GM12878 (cell line): ENCODE data around the gene STARD13. TPM values are rescaled to one million over a fixed set of nuclear protein-coding genes. Genes with fewer than 3 reads are reported as not detected.

ENCODE experiments used
- ATAC-seq: fragments of 200-7000 bp; cut with Tn5 transposase; 3 replicates; pipeline ENCODE4 v1.9.1; 2020; ENCODE audit warnings: mild to moderate bottlenecking, moderate library complexity
- BruUV-seq: library from RNA; stranded (reverse); fragments of 400-500 nt; replicated peaks from 2 replicates; lab custom pipeline; 2021; lab: Mats Ljungman, UMichigan
- CTCF ChIA-PET: fragments of 300-600 bp; sonication (Branson Sonifier 250); formaldehyde crosslinking; extraction: SDS; loops from one replicate; lab custom pipeline; 2021; ENCODE audit warnings: inconsistent platforms; lab: Yijun Ruan, JAX
- POLR2A ChIA-PET: fragments of 350-600 bp; formaldehyde crosslinking; extraction: SDS; loops from one replicate; lab custom pipeline; 2021; ENCODE audit warnings: inconsistent platforms; lab: Charles Lee
- RAD21 ChIA-PET: fragments of 300-600 bp; sonication (Branson Sonifier 250); formaldehyde crosslinking; loops from one replicate; lab custom pipeline; 2023; ENCODE audit warnings: antibody characterized with exemption; ENCODE audit not compliant: unreplicated experiment; lab: Charles Lee
- SMC1A ChIA-PET: fragments of 300-600 bp; sonication (Branson Sonifier 250); formaldehyde crosslinking; loops from one replicate; lab custom pipeline; 2023; ENCODE audit not compliant: unreplicated experiment, uncharacterized antibody; lab: Charles Lee
- DNase-seq: peaks from one replicate; pipeline ENCODE4 v3.0.0-alpha.2; 2011; ENCODE audit warnings: low read depth, low spot score
- FAIRE-seq: peaks from 3 replicates; lab custom pipeline; 2011; peaks lifted over from hg19 to GRCh38; lab: Jason Lieb, UNC
- H2AFZ ChIP-seq: 2 replicates; pipeline ENCODE4 v1.6.0; 2011; ENCODE audit warnings: low read depth, low read length, control low read depth; ENCODE audit not compliant: control insufficient read depth
- H3K27ac ChIP-seq: 2 replicates; pipeline ENCODE4 v1.5.1; 2011; ENCODE audit warnings: control low read depth; ENCODE audit not compliant: control insufficient read depth, insufficient read depth
- H3K27me3 ChIP-seq, 2 experiments: replicated peaks in 1 of 2; 2 replicates each; pipeline versions ENCODE4 v1.6.0 to v1.6.1; 2011; ENCODE audit warnings: low read length in 1 of 2; ENCODE audit not compliant: control insufficient read depth in 2 of 2, insufficient read depth in 2 of 2
- H3K36me3 ChIP-seq, 2 experiments: 2 replicates each; pipeline ENCODE4 v1.5.1; 2011; ENCODE audit warnings: low read length in 1 of 2; ENCODE audit not compliant: control insufficient read depth in 2 of 2, insufficient read depth in 2 of 2
- H3K4me1 ChIP-seq: 2 replicates; pipeline ENCODE4 v1.6.1; 2011; ENCODE audit warnings: mild to moderate bottlenecking, low read length, moderate library complexity, mixed read lengths; ENCODE audit not compliant: control insufficient read depth, insufficient read depth
- H3K4me2 ChIP-seq: 2 replicates; pipeline ENCODE4 v1.6.0; 2011; ENCODE audit warnings: control low read depth; ENCODE audit not compliant: control insufficient read depth, insufficient read depth
- H3K4me3 ChIP-seq: fragments of 200-600 bp; sonication (generic); 2 replicates; pipeline ENCODE4 v1.5.1; 2016
- H3K79me2 ChIP-seq: 2 replicates; pipeline ENCODE4 v1.6.0; 2011; ENCODE audit warnings: low read length; ENCODE audit not compliant: control insufficient read depth, insufficient read depth
- H3K9ac ChIP-seq: 2 replicates; pipeline ENCODE4 v1.8.0; 2011; ENCODE audit warnings: low read length, control low read depth, mixed read lengths; ENCODE audit not compliant: control insufficient read depth, insufficient read depth
- H3K9me3 ChIP-seq: replicated peaks from 3 replicates; pipeline ENCODE4 v1.5.1; 2011; ENCODE audit warnings: mild to moderate bottlenecking, low read length; ENCODE audit not compliant: control insufficient read depth, insufficient read depth
- H4K20me1 ChIP-seq: 2 replicates; pipeline ENCODE4 v1.6.0; 2011; ENCODE audit not compliant: control insufficient read depth, insufficient read depth
- ATF3 ChIP-seq: IDR thresholded peaks from 2 replicates; pipeline ENCODE4 v1.6.1; 2011; ENCODE audit warnings: low read depth, mild to moderate bottlenecking, low read length, moderate library complexity, borderline replicate concordance; ENCODE audit errors: extremely low read depth
- CBX5 ChIP-seq: sonication (generic); IDR thresholded peaks from 2 replicates; pipeline ENCODE4 v1.6.1; 2016; ENCODE audit warnings: low read depth, moderate library complexity, mild to moderate bottlenecking, inconsistent platforms
- DPF2 ChIP-seq: fragments of 450-650 bp; IDR thresholded peaks from 2 replicates; pipeline ENCODE4 v1.6.1; 2017; ENCODE audit warnings: mild to moderate bottlenecking
- FOXK2 ChIP-seq: fragments of 450-650 bp; IDR thresholded peaks from 2 replicates; pipeline ENCODE4 v1.6.1; 2017; ENCODE audit warnings: mild to moderate bottlenecking, moderate library complexity
- KDM1A ChIP-seq: fragments of 200-600 bp; sonication (generic); IDR thresholded peaks from 2 replicates; pipeline ENCODE4 v1.6.1; 2016; ENCODE audit warnings: borderline replicate concordance
- MEF2B ChIP-seq: fragments of 450-650 bp; IDR thresholded peaks from 2 replicates; pipeline ENCODE4 v1.6.1; 2018; ENCODE audit warnings: mild to moderate bottlenecking, moderate library complexity; ENCODE audit not compliant: partially characterized antibody, poor library complexity, severe bottlenecking
- MXI1 ChIP-seq: fragments of 150-350 bp; IDR thresholded peaks from 2 replicates; pipeline ENCODE4 v1.6.1; 2011; ENCODE audit warnings: low read depth, mild to moderate bottlenecking, inconsistent platforms, low read length, improper control_type of control experiment
- NFIC ChIP-seq: IDR thresholded peaks from 2 replicates; pipeline ENCODE4 v1.6.1; 2012; ENCODE audit warnings: low read depth, mild to moderate bottlenecking, inconsistent platforms, low read length, moderate library complexity
- NFYA ChIP-seq: IDR thresholded peaks from 2 replicates; pipeline ENCODE4 v1.6.1; 2011; ENCODE audit warnings: low read depth, mild to moderate bottlenecking, low read length, improper control_type of control experiment, borderline replicate concordance
- NKRF ChIP-seq: fragments of 450-650 bp; conservative IDR thresholded peaks from 2 replicates; pipeline ENCODE4 v1.6.1; 2017; ENCODE audit warnings: mild to moderate bottlenecking, moderate library complexity
- SRF ChIP-seq, 2 experiments: IDR thresholded peaks; 2 replicates each; pipeline ENCODE4 v1.6.1; 2011; ENCODE audit warnings: low read depth in 2 of 2, low read length in 2 of 2, mild to moderate bottlenecking in 1 of 2, moderate library complexity in 1 of 2
- TBL1XR1 ChIP-seq: IDR thresholded peaks from 2 replicates; pipeline ENCODE4 v1.6.1; 2012; ENCODE audit warnings: low read depth, low read length, improper control_type of control experiment
- WRNIP1 ChIP-seq: IDR thresholded peaks from 2 replicates; pipeline ENCODE4 v1.6.1; 2011; ENCODE audit warnings: low read depth, low read length, improper control_type of control experiment, borderline replicate concordance
- WGBS: methylation state at CpG from one replicate; pipeline ENCODE4 v1.1.6; 2016; ENCODE audit warnings: low lambda C conversion rate; ENCODE audit not compliant: insufficient replicate concordance, insufficient coverage; ENCODE audit errors: missing lambda C conversion rate; 5-methylcytosine and 5-hydroxymethylcytosine counted together
- in situ Hi-C: fragments of 300-500 bp; cut with MboI; formaldehyde crosslinking; loops from 9 replicates; pipeline ENCODE4 v1.14.3; 2018; ENCODE audit warnings: mixed read lengths
- intact Hi-C: fragments of 100-400 bp; cut with micrococcal nuclease; formaldehyde crosslinking; loops from one replicate; pipeline ENCODE4 v1.14.2; 2022; ENCODE audit not compliant: unreplicated experiment
- polyA plus RNA-seq, 11 experiments: library from polyadenylated mRNA; depleted of rRNA in 4 of 11; unstranded in 6 of 11; stranded (reverse) in 5 of 11; fragments of >200 nt; fragmentation: Nextera tagmentation in 4 of 11; fragmentation: Illumina TruSeq in 1 of 11; extraction: Ambion mirVana in 4 of 11; extraction: Trizol in 1 of 11; gene quantifications; 1 replicate in 1 of 11; 2 replicates in 10 of 11; pipeline versions ENCODE4 v1.2.1 to v1.2.3, GENCODE V29; 2011 to 2016; ENCODE audit warnings: inconsistent platforms in 2 of 11, missing spikeins in 2 of 11, low read depth in 1 of 11
- total RNA-seq, 4 experiments: library from RNA; depleted of rRNA in 3 of 4; stranded (reverse); fragments of >200 nt in 3 of 4; fragmentation: Illumina TruSeq in 1 of 4; extraction: Trizol in 1 of 4; gene quantifications; 2 replicates each; pipeline versions ENCODE4 v1.2.1 to v1.2.3, GENCODE V29; 2013 to 2021
- TF ChIP-seq, protein P1 (sequence below), 3 experiments: IDR thresholded peaks in 2 of 3; conservative IDR thresholded peaks in 1 of 3; 2 replicates each; pipeline ENCODE4 v1.5.1; 2011; ENCODE audit warnings: low read depth in 3 of 3, low read length in 3 of 3, mild to moderate bottlenecking in 3 of 3, control low read depth in 2 of 3, moderate library complexity in 2 of 3, inconsistent platforms in 1 of 3, mixed read lengths in 1 of 3; ENCODE audit not compliant: control insufficient read depth in 2 of 3, insufficient read depth in 1 of 3; ENCODE audit errors: extremely low read depth in 1 of 3
- TF ChIP-seq, protein P2 (sequence below): IDR thresholded peaks from 2 replicates; pipeline ENCODE4 v1.6.1; 2012; ENCODE audit warnings: low read depth, low read length, improper control_type of control experiment
- TF ChIP-seq, protein P3 (sequence below): fragments of 450-650 bp; IDR thresholded peaks from 2 replicates; pipeline ENCODE4 v1.6.1; 2017; ENCODE audit warnings: mild to moderate bottlenecking, low read depth, inconsistent platforms; ENCODE audit not compliant: poor library complexity, severe bottlenecking

The STARD13 gene
- total and polyA plus RNA-seq, 10 of the 15 experiments (the other 5 are each of a cell fraction or from before 2014, with no cell fraction given) = 4.0 to 41.6 (median 10.1) TPM

- no peak overlapping the region for H3K4me3 ChIP-seq
- peak overlapping the region; percentile 65 for H3K4me2 ChIP-seq
- peaks cover 3% of the 10 kb centered on the region; the same call in 1 of the 2 replicates for H3K79me2 ChIP-seq
- ChIA-PET RAD21 (interaction anchor here (0.6 to 9.9 kb wide), 13 partner anchors 10 to 389 kb away, joined by 3 to 231 read pairs (median 8); no protein-coding TSS in a partner anchor), SMC1A (interaction anchor here (0.9 to 20.2 kb wide), 11 partner anchors 10 to 573 kb away, joined by 3 to 832 read pairs (median 7); no protein-coding TSS in a partner anchor), POLR2A (interaction anchor here (0.7 to 12.2 kb wide), 7 partner anchors 11 to 414 kb away, joined by 3 to 343 read pairs (median 6); no protein-coding TSS in a partner anchor), CTCF (interaction anchor here (1.0 to 5.5 kb wide), 10 partner anchors 16 to 563 kb away, joined by 3 to 36 read pairs (median 4); no protein-coding TSS in a partner anchor)
- H3K9me3 ChIP-seq = peaks cover 12% of the 10 kb centered on the region
- BruUV-seq = no TSS peak
- FAIRE-seq (peak; percentile 73), ATAC-seq (peak; percentile 46), DNase-seq (peak; percentile 73)
- H2AFZ ChIP-seq = peak overlapping the region; percentile 9; the same call in 1 of the 2 replicates
- H3K27me3 ChIP-seq = no peaks in the 10 kb centered on the region
- in situ Hi-C loops (no loop called here), intact Hi-C loops (no loop called here)
- WGBS = 0% methylated on average over 5 of the region's 5 CpGs
- no peaks in the 10 kb centered on the region for H4K20me1 ChIP-seq
- H3K36me3 ChIP-seq = peaks cover 4 to 7% of the 10 kb centered on the region in 2 experiments; a peak in 3 of 4 replicates
- peak overlapping the region; percentile 98 for H3K27ac ChIP-seq
- H3K9ac ChIP-seq = peak overlapping the region; percentile 51; the same call in 1 of the 2 replicates
- peaks cover 44% of the 10 kb centered on the region for H3K4me1 ChIP-seq
- no peak for TF ChIP-seq KDM1A
- no peak for TF ChIP-seq ATF3
- no peak for TF ChIP-seq NKRF
- TF ChIP-seq, protein P1, sequence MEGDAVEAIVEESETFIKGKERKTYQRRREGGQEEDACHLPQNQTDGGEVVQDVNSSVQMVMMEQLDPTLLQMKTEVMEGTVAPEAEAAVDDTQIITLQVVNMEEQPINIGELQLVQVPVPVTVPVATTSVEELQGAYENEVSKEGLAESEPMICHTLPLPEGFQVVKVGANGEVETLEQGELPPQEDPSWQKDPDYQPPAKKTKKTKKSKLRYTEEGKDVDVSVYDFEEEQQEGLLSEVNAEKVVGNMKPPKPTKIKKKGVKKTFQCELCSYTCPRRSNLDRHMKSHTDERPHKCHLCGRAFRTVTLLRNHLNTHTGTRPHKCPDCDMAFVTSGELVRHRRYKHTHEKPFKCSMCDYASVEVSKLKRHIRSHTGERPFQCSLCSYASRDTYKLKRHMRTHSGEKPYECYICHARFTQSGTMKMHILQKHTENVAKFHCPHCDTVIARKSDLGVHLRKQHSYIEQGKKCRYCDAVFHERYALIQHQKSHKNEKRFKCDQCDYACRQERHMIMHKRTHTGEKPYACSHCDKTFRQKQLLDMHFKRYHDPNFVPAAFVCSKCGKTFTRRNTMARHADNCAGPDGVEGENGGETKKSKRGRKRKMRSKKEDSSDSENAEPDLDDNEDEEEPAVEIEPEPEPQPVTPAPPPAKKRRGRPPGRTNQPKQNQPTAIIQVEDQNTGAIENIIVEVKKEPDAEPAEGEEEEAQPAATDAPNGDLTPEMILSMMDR (IDR thresholded peaks at IDR 0.05 in 2 of 3, conservative IDR thresholded peaks at IDR 0.05 in 1 of 3; ENCODE audit: control insufficient read depth in 2 of 3, extremely low read depth in 1 of 3, insufficient read depth in 1 of 3, low read depth in 3 of 3, low read length in 3 of 3) = 0 out of 6 replicates have a peak, but pooled peaks of 1 of the 3 experiments have one; percentile 16
- TF ChIP-seq TBL1XR1 = 0 out of 2 replicates have a peak, but pooled peaks have one; percentile 26
- TF ChIP-seq CBX5 = no peak
- no peak for TF ChIP-seq FOXK2
- no peak for TF ChIP-seq SRF (IDR thresholded peaks at IDR 0.05; ENCODE audit: low read depth in 2 of 2, low read length in 2 of 2)
- TF ChIP-seq, protein P2, sequence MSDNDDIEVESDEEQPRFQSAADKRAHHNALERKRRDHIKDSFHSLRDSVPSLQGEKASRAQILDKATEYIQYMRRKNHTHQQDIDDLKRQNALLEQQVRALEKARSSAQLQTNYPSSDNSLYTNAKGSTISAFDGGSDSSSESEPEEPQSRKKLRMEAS = no peak
- no peak for TF ChIP-seq NFYA
- peak; percentile 56; the same call in 1 of the 2 replicates for TF ChIP-seq NFIC
- TF ChIP-seq MEF2B = peak; percentile 95
- no peak for TF ChIP-seq DPF2
- TF ChIP-seq WRNIP1 = no peak
- peak; percentile 18; the same call in 1 of the 2 replicates for TF ChIP-seq MXI1
- TF ChIP-seq, protein P3, sequence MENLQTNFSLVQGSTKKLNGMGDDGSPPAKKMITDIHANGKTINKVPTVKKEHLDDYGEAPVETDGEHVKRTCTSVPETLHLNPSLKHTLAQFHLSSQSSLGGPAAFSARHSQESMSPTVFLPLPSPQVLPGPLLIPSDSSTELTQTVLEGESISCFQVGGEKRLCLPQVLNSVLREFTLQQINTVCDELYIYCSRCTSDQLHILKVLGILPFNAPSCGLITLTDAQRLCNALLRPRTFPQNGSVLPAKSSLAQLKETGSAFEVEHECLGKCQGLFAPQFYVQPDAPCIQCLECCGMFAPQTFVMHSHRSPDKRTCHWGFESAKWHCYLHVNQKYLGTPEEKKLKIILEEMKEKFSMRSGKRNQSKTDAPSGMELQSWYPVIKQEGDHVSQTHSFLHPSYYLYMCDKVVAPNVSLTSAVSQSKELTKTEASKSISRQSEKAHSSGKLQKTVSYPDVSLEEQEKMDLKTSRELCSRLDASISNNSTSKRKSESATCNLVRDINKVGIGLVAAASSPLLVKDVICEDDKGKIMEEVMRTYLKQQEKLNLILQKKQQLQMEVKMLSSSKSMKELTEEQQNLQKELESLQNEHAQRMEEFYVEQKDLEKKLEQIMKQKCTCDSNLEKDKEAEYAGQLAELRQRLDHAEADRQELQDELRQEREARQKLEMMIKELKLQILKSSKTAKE = no peak
Measured at GRCh38 chr13:33150662-33151061, 134.9 kb downstream of the STARD13 start.
